ENCODE results near the gene LUZP1.
"Not testable (repeated sequence)": the region's sequence is repeated elsewhere in the genome, so short reads cannot be mapped to it uniquely, and the experiment has no call there.

Gene LUZP1

DNA sequence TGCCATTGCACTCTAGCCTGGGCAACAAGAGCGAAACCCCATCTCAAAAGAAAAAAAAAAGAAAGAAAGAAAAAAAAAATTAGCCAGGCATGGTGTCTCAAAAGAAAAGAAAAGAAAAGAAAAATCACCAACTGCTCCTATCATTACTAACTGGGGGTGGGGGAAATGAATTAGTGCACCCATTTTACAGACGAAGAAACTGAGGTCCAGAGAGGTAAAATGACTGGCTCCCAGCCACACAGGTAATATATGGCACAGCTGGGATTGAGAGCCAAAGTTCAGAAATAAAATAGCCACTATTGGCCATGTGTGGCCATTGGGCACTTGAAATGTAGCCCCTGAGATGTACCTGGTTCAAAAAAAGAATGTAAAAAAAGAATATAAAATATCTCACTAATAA, 39.9 kb upstream of the LUZP1 start:
- H3K4me1 ChIP-seq (ENCODE audit: control insufficient read depth, insufficient read depth, low read length), result no peaks in the 10 kb centered on the region; the same call in 1 of the 2 replicates
- H3K27ac ChIP-seq (ENCODE audit: low read depth, low read length), result no peak overlapping the region
- peaks cover 3% of the 10 kb centered on the region; the same call in 1 of the 2 replicates for H3K9me3 ChIP-seq (ENCODE audit: control insufficient read depth, insufficient read depth, low read depth, low read length)
- no peaks in the 10 kb centered on the region; the same call in 1 of the 2 replicates for H3K27me3 ChIP-seq (ENCODE audit: control insufficient read depth, insufficient read depth, low read length)
- no peak overlapping the region for H3K9ac ChIP-seq (ENCODE audit: low read length)
- H3K4me3 ChIP-seq (ENCODE audit: low read depth, low read length), result no peak overlapping the region
- no peaks in the 10 kb centered on the region; the same call in 1 of the 2 replicates for H3K36me3 ChIP-seq (ENCODE audit: control insufficient read depth, insufficient read depth, low read length)

DNA sequence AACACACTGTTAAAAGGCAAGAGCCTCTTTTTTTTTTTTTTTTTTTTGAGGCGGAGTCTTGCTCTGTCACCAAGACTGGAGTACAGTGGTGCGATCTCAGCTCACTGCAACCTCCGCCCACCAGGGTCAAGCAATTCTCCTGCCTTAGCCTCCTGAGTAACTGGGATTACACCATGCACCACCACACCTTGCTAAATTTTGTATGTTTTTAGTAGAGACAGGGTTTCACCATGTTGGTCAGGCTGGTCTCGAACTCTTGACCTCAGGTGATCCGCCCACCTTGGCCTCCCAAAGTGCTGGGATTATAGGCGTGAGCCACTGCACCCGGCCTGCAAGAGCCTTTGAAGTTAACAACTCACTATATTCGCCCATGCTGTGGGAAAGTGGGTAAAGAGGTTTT, 39.1 kb upstream of the LUZP1 start:
- H3K36me3 ChIP-seq (ENCODE audit: control insufficient read depth, insufficient read depth, low read length); H3K27me3 ChIP-seq (ENCODE audit: control insufficient read depth, insufficient read depth, low read length); H3K27ac ChIP-seq (ENCODE audit: low read depth, low read length); H3K4me1 ChIP-seq (ENCODE audit: control insufficient read depth, insufficient read depth, low read length); H3K9me3 ChIP-seq (ENCODE audit: control insufficient read depth, insufficient read depth, low read depth, low read length); H3K9ac ChIP-seq (ENCODE audit: low read length); H3K4me3 ChIP-seq (ENCODE audit: low read depth, low read length): not testable (repeated sequence)

DNA sequence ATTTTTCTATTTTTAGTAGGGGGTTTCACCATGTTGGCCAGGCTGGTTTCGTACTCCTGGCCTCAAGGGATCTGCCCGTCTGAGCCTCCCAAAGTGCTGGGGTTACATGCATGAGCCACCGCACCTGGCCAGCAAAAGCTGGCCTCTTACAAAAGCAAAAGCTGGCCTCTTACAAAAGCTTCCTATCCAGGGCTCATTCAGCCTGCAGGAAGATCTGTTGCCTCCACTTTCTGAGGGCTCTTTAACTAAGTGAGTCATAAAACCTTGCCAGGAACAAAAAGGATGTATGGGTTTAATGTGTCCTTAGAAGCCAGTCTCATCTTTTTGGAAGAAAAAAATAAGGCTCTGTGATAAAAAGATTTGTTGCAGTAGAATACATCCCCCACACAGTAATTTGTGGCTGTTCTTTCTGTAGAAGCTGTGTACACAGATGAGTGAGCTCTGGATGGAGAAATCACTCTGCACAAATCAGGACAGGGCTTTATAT, 33.6 kb upstream of the LUZP1 start:
- Histone ChIP-seq H3K9me3 (ENCODE audit: control insufficient read depth, insufficient read depth, low read depth, low read length) (peaks cover 4% of the 10 kb centered on the region; the same call in 1 of the 2 replicates), H3K27me3 (ENCODE audit: control insufficient read depth, insufficient read depth, low read length) (no peaks in the 10 kb centered on the region), H3K27ac (ENCODE audit: low read depth, low read length) (no peak overlapping the region), H3K4me3 (ENCODE audit: low read depth, low read length) (no peak overlapping the region), H3K4me1 (ENCODE audit: control insufficient read depth, insufficient read depth, low read length) (no peaks in the 10 kb centered on the region; the same call in 1 of the 2 replicates), H3K9ac (ENCODE audit: low read length) (no peak overlapping the region), H3K36me3 (ENCODE audit: control insufficient read depth, insufficient read depth, low read length) (no peaks in the 10 kb centered on the region)

DNA sequence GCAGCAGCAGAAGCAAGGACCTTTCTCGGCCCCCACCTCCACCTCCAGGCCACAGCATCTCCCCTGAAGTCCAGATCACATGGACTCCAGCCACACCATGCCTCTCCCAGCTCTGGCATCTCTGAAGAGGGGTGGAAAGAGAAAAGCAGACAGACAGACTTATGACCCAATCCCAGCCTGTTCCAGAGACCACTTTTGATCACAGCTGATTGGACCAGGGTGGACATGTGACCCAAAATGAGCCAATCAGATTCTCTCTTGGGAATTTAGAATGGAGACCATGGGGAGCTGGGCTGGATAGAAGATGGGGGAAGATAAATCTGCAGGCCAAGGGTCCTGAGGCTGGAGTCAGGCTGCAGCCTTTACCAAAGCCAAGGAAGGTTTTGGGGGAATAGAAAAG, 32.2 kb upstream of the LUZP1 start:
- peaks cover 4% of the 10 kb centered on the region; the same call in 1 of the 2 replicates for H3K4me1 ChIP-seq (ENCODE audit: control insufficient read depth, insufficient read depth, low read length)
- H3K9ac ChIP-seq (ENCODE audit: low read length), result no peak overlapping the region
- H3K4me3 ChIP-seq (ENCODE audit: low read depth, low read length), result no peak overlapping the region
- H3K36me3 ChIP-seq (ENCODE audit: control insufficient read depth, insufficient read depth, low read length), result no peaks in the 10 kb centered on the region
- peaks cover 4% of the 10 kb centered on the region; the same call in 1 of the 2 replicates for H3K9me3 ChIP-seq (ENCODE audit: control insufficient read depth, insufficient read depth, low read depth, low read length)
- H3K27me3 ChIP-seq (ENCODE audit: control insufficient read depth, insufficient read depth, low read length), result no peaks in the 10 kb centered on the region
- H3K27ac ChIP-seq (ENCODE audit: low read depth, low read length), result no peak overlapping the region

DNA sequence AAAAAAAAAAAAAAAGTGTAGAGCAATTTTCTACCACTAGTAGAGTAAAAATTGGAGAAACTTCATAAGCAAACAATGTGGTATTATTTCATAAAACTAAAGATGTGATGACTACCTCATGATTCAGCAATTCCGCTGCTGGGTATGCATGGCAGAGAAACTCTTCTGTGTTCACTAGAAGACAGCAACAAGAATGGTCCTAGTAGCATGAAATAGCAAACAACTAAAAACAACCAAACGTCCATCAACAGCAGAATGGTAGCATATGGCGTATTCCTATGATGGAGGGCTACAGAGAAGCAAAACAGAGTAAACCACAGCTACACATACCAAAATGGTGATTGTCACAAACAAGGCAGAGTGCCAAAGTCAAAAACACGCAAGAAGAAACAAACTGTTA, 29.7 kb upstream of the LUZP1 start:
- H3K9ac ChIP-seq (ENCODE audit: low read length), result no peak overlapping the region
- peaks cover 4% of the 10 kb centered on the region; the same call in 1 of the 2 replicates for H3K4me1 ChIP-seq (ENCODE audit: control insufficient read depth, insufficient read depth, low read length)
- H3K27me3 ChIP-seq (ENCODE audit: control insufficient read depth, insufficient read depth, low read length), result no peaks in the 10 kb centered on the region
- no peaks in the 10 kb centered on the region for H3K9me3 ChIP-seq (ENCODE audit: control insufficient read depth, insufficient read depth, low read depth, low read length)
- H3K36me3 ChIP-seq (ENCODE audit: control insufficient read depth, insufficient read depth, low read length), result no peaks in the 10 kb centered on the region; the same call in 1 of the 2 replicates
- H3K27ac ChIP-seq (ENCODE audit: low read depth, low read length), result no peak overlapping the region
- no peak overlapping the region for H3K4me3 ChIP-seq (ENCODE audit: low read depth, low read length)

DNA sequence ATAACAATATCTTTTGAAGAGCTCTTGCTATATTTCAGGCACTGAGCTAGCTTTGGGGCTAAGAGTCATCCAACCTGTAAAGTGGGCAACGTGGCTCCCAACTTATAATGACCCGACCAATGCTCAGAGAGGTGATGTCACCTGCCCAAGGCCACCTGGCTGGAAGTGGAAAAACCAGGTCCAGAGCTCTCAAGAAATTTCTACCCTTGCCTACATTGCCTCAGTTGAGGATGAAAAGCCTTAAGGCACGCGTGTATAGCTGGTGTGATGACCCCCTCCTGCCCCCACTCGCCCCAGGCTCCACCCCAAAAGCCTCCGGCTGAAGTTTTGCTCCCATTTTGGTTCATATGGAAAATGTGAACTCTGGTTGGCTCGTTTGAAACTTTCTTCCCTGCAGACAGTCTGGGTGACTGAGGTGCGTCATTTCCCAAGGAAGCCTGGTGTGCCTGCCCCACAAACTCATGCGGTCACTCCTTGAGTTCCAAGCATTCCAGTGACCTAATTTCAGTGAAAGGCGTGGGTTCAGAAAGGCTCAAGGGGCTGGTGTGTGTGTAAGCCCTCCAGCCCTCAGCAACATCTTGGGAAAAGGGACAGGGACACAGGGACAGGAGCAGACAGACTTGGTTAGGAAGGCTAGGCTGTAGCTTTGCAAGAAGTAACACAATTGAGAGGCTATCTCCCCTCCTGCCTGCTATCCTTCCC, 28.1 kb upstream of the LUZP1 start:
- Histone ChIP-seq H3K4me1 (ENCODE audit: control insufficient read depth, insufficient read depth, low read length) (peaks cover 4% of the 10 kb centered on the region; the same call in 1 of the 2 replicates), H3K27ac (ENCODE audit: low read depth, low read length) (no peak overlapping the region), H3K27me3 (ENCODE audit: control insufficient read depth, insufficient read depth, low read length) (no peaks in the 10 kb centered on the region), H3K9me3 (ENCODE audit: control insufficient read depth, insufficient read depth, low read depth, low read length) (no peaks in the 10 kb centered on the region), H3K36me3 (ENCODE audit: control insufficient read depth, insufficient read depth, low read length) (no peaks in the 10 kb centered on the region; the same call in 1 of the 2 replicates), H3K4me3 (ENCODE audit: low read depth, low read length) (no peak overlapping the region), H3K9ac (ENCODE audit: low read length) (no peak overlapping the region)

DNA sequence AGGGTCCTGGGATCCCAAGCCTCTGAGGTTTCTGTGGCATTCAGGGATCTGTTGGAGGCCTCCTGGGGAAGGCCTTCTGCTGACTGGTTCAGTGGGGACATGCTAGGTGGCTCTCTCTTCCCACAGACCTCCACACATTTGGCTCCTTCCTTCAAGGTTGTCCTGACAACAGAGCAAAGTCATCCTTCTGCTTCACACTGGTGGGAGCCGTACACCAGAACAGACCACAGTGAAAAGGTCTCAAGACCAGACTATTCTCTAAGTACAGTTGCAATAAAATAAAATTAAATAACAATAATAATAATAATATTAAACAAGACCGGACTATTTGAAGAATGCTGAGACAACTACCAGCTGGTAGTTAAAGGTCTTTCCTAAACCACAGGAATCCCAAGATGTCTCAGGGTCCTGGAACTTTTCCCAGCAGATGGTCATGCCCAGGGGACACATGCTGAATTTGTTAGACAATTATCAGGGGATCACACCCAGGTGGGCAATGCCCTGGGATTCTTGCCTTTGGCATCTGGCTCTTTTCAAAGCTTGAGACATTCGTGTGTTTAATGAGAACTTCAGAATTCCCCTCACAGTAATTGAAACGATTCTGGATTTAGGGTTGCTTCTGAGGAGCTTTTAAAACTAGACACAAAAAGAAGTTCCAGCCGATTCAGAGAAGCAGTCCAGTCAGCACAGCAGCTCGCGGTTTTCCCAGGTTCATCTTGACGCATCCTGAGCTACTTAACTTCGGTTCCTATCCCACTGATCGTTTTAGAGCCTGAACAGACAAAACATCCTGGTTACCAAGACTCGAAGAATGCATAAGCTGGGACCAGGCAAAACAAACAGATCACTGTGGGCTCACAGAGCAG, 25.7 kb upstream of the LUZP1 start:
- H3K27me3 ChIP-seq (ENCODE audit: control insufficient read depth, insufficient read depth, low read length), result no peaks in the 10 kb centered on the region
- H3K9me3 ChIP-seq (ENCODE audit: control insufficient read depth, insufficient read depth, low read depth, low read length), result no peaks in the 10 kb centered on the region
- H3K27ac ChIP-seq (ENCODE audit: low read depth, low read length), result no peak overlapping the region
- H3K36me3 ChIP-seq (ENCODE audit: control insufficient read depth, insufficient read depth, low read length), result no peaks in the 10 kb centered on the region; the same call in 1 of the 2 replicates
- no peak overlapping the region for H3K4me3 ChIP-seq (ENCODE audit: low read depth, low read length)
- H3K4me1 ChIP-seq (ENCODE audit: control insufficient read depth, insufficient read depth, low read length), result peaks cover 4% of the 10 kb centered on the region; the same call in 1 of the 2 replicates
- no peak overlapping the region for H3K9ac ChIP-seq (ENCODE audit: low read length)

DNA sequence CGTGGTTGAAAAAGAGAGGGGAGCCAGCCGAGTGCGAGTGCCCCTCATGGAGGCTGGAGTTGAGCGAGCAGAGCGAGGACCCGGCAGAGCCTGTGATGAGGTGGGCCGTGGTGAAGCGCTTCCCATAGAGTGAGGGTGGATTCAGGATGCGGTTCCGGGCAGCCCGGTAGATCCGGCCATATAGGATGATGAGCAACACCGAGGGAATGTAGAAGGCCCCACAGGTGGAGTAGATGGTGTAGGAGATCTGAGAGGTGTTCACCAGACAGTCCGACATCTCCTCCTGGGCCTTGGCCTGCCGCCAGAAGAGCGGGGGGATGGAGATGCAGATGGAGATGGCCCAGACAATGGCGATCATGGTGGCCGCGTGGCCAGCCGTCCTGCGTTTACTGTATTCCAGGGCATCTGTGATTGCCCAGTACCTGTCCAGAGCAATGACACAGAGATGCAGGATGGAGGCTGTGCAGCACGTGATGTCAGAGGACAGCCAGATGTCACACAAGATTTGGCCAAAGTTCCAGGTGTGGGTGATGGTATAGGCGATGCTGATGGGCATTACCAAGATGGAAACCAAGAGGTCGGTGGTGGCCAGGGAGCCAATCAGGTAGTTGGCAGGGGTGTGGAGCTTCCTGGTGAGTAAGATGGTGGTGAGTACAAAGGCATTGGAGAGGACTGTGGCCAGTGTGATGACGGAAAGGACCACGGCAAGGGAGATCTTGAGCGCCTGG, 24.9 kb upstream of the LUZP1 start:
- no peak overlapping the region for H3K9ac ChIP-seq (ENCODE audit: low read length)
- peaks cover 4% of the 10 kb centered on the region; the same call in 1 of the 2 replicates for H3K4me1 ChIP-seq (ENCODE audit: control insufficient read depth, insufficient read depth, low read length)
- no peak overlapping the region for H3K4me3 ChIP-seq (ENCODE audit: low read depth, low read length)
- H3K27me3 ChIP-seq (ENCODE audit: control insufficient read depth, insufficient read depth, low read length), result no peaks in the 10 kb centered on the region
- H3K9me3 ChIP-seq (ENCODE audit: control insufficient read depth, insufficient read depth, low read depth, low read length), result no peaks in the 10 kb centered on the region
- H3K36me3 ChIP-seq (ENCODE audit: control insufficient read depth, insufficient read depth, low read length), result no peaks in the 10 kb centered on the region; the same call in 1 of the 2 replicates
- no peak overlapping the region for H3K27ac ChIP-seq (ENCODE audit: low read depth, low read length)

DNA sequence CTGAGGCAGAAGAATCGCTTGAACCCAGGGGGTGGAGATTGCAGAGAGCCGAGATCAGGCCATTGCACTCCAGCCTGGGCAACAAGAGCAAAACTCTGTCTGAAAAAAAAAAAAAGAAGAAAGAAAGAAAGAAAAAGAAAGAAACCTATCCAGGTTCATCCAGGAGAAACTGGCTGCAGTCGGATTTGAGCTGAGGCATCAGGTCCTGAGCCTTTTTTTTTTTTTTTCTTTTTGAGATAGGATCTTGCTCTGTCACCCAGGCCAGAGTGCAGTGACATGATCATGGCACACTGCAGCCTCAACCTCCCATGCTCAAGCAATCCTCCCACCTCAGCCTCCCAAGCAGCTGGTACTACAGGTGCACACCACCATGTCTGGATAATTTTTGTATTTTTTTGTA, 22.5 kb upstream of the LUZP1 start:
- no peaks in the 10 kb centered on the region for H3K9me3 ChIP-seq (ENCODE audit: control insufficient read depth, insufficient read depth, low read depth, low read length)
- H3K4me1 ChIP-seq (ENCODE audit: control insufficient read depth, insufficient read depth, low read length), result no peaks in the 10 kb centered on the region
- H3K27me3 ChIP-seq (ENCODE audit: control insufficient read depth, insufficient read depth, low read length), result no peaks in the 10 kb centered on the region
- no peak overlapping the region for H3K4me3 ChIP-seq (ENCODE audit: low read depth, low read length)
- no peak overlapping the region for H3K9ac ChIP-seq (ENCODE audit: low read length)
- H3K27ac ChIP-seq (ENCODE audit: low read depth, low read length), result no peak overlapping the region
- no peaks in the 10 kb centered on the region; the same call in 1 of the 2 replicates for H3K36me3 ChIP-seq (ENCODE audit: control insufficient read depth, insufficient read depth, low read length)

DNA sequence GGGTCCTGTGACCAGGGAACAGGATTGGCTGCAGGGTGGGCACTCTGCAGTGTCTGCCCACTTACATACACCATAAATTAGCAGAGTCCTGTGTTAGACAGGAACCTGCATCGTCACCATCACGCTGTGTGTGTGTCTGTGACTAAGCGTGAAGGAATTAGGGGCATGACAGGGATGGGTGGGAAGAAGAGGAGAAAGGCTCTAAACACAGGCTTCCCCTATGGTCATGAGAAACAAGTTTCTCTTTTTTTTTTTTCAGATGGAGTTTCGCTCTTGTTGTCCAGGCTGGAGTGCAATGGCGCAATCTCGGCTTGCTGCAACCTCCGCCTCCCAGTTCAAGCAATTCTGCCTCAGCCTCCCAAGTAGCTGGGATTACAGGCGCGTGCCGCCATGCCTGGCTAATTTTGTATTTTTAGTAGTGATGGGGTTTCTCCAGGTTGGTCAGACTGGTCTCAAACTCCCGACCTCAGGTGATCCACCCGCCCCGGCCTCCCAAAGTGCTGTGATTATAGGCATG, 20.3 kb upstream of the LUZP1 start:
- H3K36me3 ChIP-seq (ENCODE audit: control insufficient read depth, insufficient read depth, low read length); H3K4me1 ChIP-seq (ENCODE audit: control insufficient read depth, insufficient read depth, low read length); H3K27ac ChIP-seq (ENCODE audit: low read depth, low read length); H3K4me3 ChIP-seq (ENCODE audit: low read depth, low read length); H3K9me3 ChIP-seq (ENCODE audit: control insufficient read depth, insufficient read depth, low read depth, low read length); H3K27me3 ChIP-seq (ENCODE audit: control insufficient read depth, insufficient read depth, low read length); H3K9ac ChIP-seq (ENCODE audit: low read length): not testable (repeated sequence)

Measured in HUES6 (cell line).